HepG2 (cell line): Measurements from ENCODE around the gene ETV2. TPM values are rescaled to one million over a fixed set of nuclear protein-coding genes. Genes with fewer than 3 reads are reported as not detected.

ENCODE experiments used
- EP300 ChIP-seq, 3 experiments: sonication (generic) in 1 of 3; formaldehyde crosslinking in 1 of 3; IDR thresholded peaks; 2 replicates each; pipeline versions ENCODE4 v1.5.1 to v1.6.1; 2011 to 2020; ENCODE audit warnings: low read depth in 2 of 3, low read length in 2 of 3, borderline replicate concordance in 1 of 3, improper control_type of control experiment in 1 of 3, mild to moderate bottlenecking in 1 of 3, missing genetic modification reagents in 1 of 3, moderate library complexity in 1 of 3
- GZF1 ChIP-seq: sonication (generic); formaldehyde crosslinking; IDR thresholded peaks from 2 replicates; pipeline ENCODE4 v1.5.1; 2020; ENCODE audit warnings: mild to moderate bottlenecking, missing genetic modification reagents
- HDAC1 ChIP-seq: sonication (generic); formaldehyde crosslinking; IDR thresholded peaks from 2 replicates; pipeline ENCODE4 v1.5.1; 2020; ENCODE audit warnings: mild to moderate bottlenecking, missing genetic modification reagents
- ISX ChIP-seq: sonication (generic); formaldehyde crosslinking; conservative IDR thresholded peaks from 2 replicates; pipeline ENCODE4 v1.5.0; 2020; ENCODE audit warnings: missing genetic modification reagents
- SRY ChIP-seq: sonication (generic); formaldehyde crosslinking; IDR thresholded peaks from 2 replicates; pipeline ENCODE4 v1.8.0; 2022; ENCODE audit warnings: mild to moderate bottlenecking, missing genetic modification reagents
- TRAFD1 ChIP-seq: sonication (generic); formaldehyde crosslinking; IDR thresholded peaks from 2 replicates; pipeline ENCODE4 v1.5.1; 2020; ENCODE audit warnings: missing genetic modification reagents, mild to moderate bottlenecking, borderline replicate concordance
- ZNF350 ChIP-seq: sonication (generic); formaldehyde crosslinking; IDR thresholded peaks from 2 replicates; pipeline ENCODE4 v1.4.0; 2020; ENCODE audit warnings: mild to moderate bottlenecking, low read depth, missing genetic modification reagents, borderline replicate concordance
- ZNF414 ChIP-seq: sonication (generic); formaldehyde crosslinking; IDR thresholded peaks from 2 replicates; pipeline ENCODE4 v1.5.0; 2020; ENCODE audit warnings: missing genetic modification reagents
- ZNF605 ChIP-seq: sonication (generic); formaldehyde crosslinking; IDR thresholded peaks from 2 replicates; pipeline ENCODE4 v1.8.0; 2022; ENCODE audit warnings: mild to moderate bottlenecking, missing genetic modification reagents
- ZNF639 ChIP-seq: conservative IDR thresholded peaks from 2 replicates; pipeline ENCODE4 v1.6.1; 2018; ENCODE audit warnings: missing genetic modification reagents
- ZSCAN20 ChIP-seq: sonication (generic); formaldehyde crosslinking; IDR thresholded peaks from 2 replicates; pipeline ENCODE4 v1.4.0; 2020; ENCODE audit warnings: missing genetic modification reagents, mild to moderate bottlenecking, borderline replicate concordance
- ZSCAN25 ChIP-seq: sonication (generic); formaldehyde crosslinking; IDR thresholded peaks from 2 replicates; pipeline ENCODE4 v1.8.0; 2022; ENCODE audit warnings: mild to moderate bottlenecking, missing genetic modification reagents
- polyA plus RNA-seq, 8 experiments: library from polyadenylated mRNA; depleted of rRNA in 3 of 8; stranded (reverse) in 7 of 8; unstranded in 1 of 8; fragments of >200 nt; fragmentation: Illumina TruSeq in 4 of 8; extraction: Trizol in 4 of 8; gene quantifications; 2 replicates each; pipeline versions ENCODE4 v1.2.1 to v1.2.3, GENCODE V29; 2011 to 2016; ENCODE audit warnings: low read depth in 4 of 8, missing spikeins in 1 of 8, mixed read lengths in 1 of 8; ENCODE audit not compliant: insufficient read depth in 1 of 8
- total RNA-seq, 5 experiments: library from RNA; depleted of rRNA; stranded (reverse); fragments of >200 nt; fragmentation: Illumina TruSeq; extraction: Trizol; gene quantifications; 2 replicates each; pipeline ENCODE4 v1.2.3, GENCODE V29; 2016; ENCODE audit warnings: low read depth in 1 of 5
- TF ChIP-seq, protein P1 (sequence below), 2 experiments: fragments of 450-650 bp in 1 of 2; sonication (generic) in 1 of 2; formaldehyde crosslinking in 1 of 2; IDR thresholded peaks; 2 replicates each; pipeline versions ENCODE4 v1.6.1 to v1.8.0; 2016 to 2022; ENCODE audit warnings: antibody characterized with exemption in 1 of 2, mild to moderate bottlenecking in 1 of 2, missing genetic modification reagents in 1 of 2

Gene ETV2
- total and polyA plus RNA-seq, 2 of the 13 experiments (the other 11 are each of a cell fraction or from before 2014, with no cell fraction given) = 0.07 to 0.20 TPM

GRCh38 chr19:35643255-35644205 lies 2.0 kb downstream of the ETV2 start (continued):
- TF ChIP-seq ZNF350 = peak; percentile 53; the same call in 1 of the 2 replicates
- TF ChIP-seq ZNF414 (CRISPR knock-in tag) = peak; percentile 41; the same call in 1 of the 2 replicates
- TF ChIP-seq HDAC1 = peak; percentile 49
- peak; percentile 35; the same call in 1 of the 2 replicates for TF ChIP-seq ZSCAN25
- TF ChIP-seq TRAFD1 (CRISPR knock-in tag) = 0 out of 2 replicates have a peak, but pooled peaks have one; percentile 24
- TF ChIP-seq SRY = no peak; the same call in 1 of the 2 replicates
- TF ChIP-seq GZF1 = no peak
- no peak for TF ChIP-seq ISX (CRISPR knock-in tag)
- peak; percentile 70 for TF ChIP-seq ZNF639
- TF ChIP-seq, protein P1, sequence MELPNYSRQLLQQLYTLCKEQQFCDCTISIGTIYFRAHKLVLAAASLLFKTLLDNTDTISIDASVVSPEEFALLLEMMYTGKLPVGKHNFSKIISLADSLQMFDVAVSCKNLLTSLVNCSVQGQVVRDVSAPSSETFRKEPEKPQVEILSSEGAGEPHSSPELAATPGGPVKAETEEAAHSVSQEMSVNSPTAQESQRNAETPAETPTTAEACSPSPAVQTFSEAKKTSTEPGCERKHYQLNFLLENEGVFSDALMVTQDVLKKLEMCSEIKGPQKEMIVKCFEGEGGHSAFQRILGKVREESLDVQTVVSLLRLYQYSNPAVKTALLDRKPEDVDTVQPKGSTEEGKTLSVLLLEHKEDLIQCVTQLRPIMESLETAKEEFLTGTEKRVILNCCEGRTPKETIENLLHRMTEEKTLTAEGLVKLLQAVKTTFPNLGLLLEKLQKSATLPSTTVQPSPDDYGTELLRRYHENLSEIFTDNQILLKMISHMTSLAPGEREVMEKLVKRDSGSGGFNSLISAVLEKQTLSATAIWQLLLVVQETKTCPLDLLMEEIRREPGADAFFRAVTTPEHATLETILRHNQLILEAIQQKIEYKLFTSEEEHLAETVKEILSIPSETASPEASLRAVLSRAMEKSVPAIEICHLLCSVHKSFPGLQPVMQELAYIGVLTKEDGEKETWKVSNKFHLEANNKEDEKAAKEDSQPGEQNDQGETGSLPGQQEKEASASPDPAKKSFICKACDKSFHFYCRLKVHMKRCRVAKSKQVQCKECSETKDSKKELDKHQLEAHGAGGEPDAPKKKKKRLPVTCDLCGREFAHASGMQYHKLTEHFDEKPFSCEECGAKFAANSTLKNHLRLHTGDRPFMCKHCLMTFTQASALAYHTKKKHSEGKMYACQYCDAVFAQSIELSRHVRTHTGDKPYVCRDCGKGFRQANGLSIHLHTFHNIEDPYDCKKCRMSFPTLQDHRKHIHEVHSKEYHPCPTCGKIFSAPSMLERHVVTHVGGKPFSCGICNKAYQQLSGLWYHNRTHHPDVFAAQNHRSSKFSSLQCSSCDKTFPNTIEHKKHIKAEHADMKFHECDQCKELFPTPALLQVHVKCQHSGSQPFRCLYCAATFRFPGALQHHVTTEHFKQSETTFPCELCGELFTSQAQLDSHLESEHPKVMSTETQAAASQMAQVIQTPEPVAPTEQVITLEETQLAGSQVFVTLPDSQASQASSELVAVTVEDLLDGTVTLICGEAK (IDR thresholded peaks at IDR 0.05) = no peak
- TF ChIP-seq, protein P1 (CRISPR knock-in tag; IDR thresholded peaks at IDR 0.05) = peak; percentile 67
- peak; percentile 87; the same call in 1 of the 2 replicates for TF ChIP-seq ZSCAN20
- TF ChIP-seq ZNF605 (CRISPR knock-in tag) = peak; percentile 77
- TF ChIP-seq EP300 (IDR thresholded peaks at IDR 0.05; ENCODE audit: low read depth in 2 of 2, low read length in 2 of 2) = peak in 1 of 2 experiments; percentile 26; a peak in 1 of 4 replicates
- TF ChIP-seq EP300 (CRISPR knock-in tag; IDR thresholded peaks at IDR 0.05; ENCODE audit: borderline replicate concordance) = peak; percentile 49
